Esophagus squamous epithelium (tissue), 4 donors: ENCODE data around the gene HNF1B.

Experiments used
- POLR2A ChIP-seq, 4 donors: fragments of 450-650 bp; IDR thresholded peaks; one replicate each; pipeline ENCODE4 v1.6.1; 2017; ENCODE audit warnings: antibody characterized with exemption in 4 of 4, mild to moderate bottlenecking in 4 of 4, moderate library complexity in 3 of 4
- TF ChIP-seq, protein P1 (sequence below), 6 experiments: fragments of 450-650 bp in 4 of 6; fragments of 200-600 bp in 2 of 6; sonication (generic) in 2 of 6; IDR thresholded peaks; one replicate each; pipeline ENCODE4 v1.5.1; 2016 to 2019; ENCODE audit warnings: antibody characterized with exemption in 6 of 6, mild to moderate bottlenecking in 4 of 6, moderate library complexity in 4 of 6

DNA sequence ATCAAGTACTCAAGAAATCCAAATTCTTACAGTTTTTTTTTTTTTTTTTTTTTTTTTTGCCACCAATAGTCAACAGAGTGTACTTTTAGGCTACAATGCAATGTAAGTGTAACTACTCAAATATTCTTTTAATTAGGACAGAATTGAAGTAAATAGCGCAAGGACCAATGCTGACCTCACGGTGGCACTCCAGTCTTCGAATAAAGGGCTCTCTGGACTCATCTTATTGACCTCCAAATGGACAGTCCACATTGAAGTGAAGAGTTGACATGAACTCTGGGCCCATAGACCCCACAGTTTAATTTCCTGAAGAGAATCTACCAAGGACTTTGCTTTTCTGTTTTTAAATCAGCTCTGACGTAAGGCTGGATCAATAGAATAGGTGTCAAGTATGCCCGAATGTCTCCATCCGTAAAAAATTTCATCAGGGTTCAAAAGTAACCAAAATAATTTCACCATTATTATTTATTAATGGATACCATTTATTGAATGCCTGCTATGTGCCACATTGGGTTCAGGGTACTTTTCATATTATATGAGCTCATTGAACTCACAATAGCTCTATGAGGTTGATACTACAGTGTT lies 94.3 kb downstream of the HNF1B start:
- TF ChIP-seq, protein P1, sequence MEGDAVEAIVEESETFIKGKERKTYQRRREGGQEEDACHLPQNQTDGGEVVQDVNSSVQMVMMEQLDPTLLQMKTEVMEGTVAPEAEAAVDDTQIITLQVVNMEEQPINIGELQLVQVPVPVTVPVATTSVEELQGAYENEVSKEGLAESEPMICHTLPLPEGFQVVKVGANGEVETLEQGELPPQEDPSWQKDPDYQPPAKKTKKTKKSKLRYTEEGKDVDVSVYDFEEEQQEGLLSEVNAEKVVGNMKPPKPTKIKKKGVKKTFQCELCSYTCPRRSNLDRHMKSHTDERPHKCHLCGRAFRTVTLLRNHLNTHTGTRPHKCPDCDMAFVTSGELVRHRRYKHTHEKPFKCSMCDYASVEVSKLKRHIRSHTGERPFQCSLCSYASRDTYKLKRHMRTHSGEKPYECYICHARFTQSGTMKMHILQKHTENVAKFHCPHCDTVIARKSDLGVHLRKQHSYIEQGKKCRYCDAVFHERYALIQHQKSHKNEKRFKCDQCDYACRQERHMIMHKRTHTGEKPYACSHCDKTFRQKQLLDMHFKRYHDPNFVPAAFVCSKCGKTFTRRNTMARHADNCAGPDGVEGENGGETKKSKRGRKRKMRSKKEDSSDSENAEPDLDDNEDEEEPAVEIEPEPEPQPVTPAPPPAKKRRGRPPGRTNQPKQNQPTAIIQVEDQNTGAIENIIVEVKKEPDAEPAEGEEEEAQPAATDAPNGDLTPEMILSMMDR (IDR thresholded peaks at IDR 0.05) = peak in 1 of 6 experiments; percentile 7
- TF ChIP-seq POLR2A (IDR thresholded peaks at IDR 0.05) = no peak
